Esophagus squamous epithelium (tissue), 4 donors: ENCODE measurements around the gene WDR33.

Experiments
- CTCF ChIP-seq, 6 experiments: fragments of 450-650 bp in 4 of 6; fragments of 200-600 bp in 2 of 6; sonication (generic) in 2 of 6; IDR thresholded peaks; one replicate each; pipeline ENCODE4 v1.5.1; 2016 to 2019; ENCODE audit warnings: antibody characterized with exemption in 6 of 6, mild to moderate bottlenecking in 4 of 6, moderate library complexity in 4 of 6
- POLR2A ChIP-seq, 4 donors: fragments of 450-650 bp; IDR thresholded peaks; one replicate each; pipeline ENCODE4 v1.6.1; 2017; ENCODE audit warnings: antibody characterized with exemption in 4 of 4, mild to moderate bottlenecking in 4 of 4, moderate library complexity in 3 of 4

- TF ChIP-seq POLR2A (IDR thresholded peaks at IDR 0.05) (no peak), CTCF (IDR thresholded peaks at IDR 0.05) (no peak)
Measured at GRCh38 chr2:127735044-127735443, 75.9 kb downstream of the WDR33 start.
